ENCODE data around the gene HTD2.

DNA sequence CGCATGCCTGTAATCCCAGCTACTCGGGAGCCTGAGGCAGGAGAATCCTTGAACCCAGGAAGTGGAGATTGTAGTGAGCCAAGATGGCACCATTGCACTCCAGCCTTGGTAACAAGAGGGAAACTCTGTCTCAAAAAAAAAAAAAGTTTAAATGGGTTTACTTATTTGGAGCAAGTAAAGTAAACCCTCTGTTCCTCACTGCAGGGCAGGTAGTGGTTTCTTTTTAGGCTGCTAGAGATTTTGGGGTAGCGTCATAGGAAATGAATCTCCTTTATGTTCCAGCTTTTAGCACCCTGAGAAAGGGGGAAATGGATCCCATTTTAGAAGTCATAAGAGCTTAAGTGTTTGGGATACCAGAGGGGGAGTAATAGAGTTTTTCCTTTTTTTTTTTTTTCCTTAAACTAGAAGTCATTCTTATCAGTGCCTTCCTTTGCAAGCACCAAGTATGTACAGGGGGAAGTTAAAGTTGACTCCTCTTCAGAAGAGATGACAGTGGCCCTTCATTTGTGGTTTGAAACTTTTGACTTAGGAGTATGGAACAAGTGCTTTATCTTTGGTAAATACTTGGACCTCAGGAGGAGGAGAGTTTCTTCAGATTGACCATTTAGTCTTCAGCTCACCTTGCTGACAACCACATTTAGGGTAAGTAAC is 34.4 kb downstream of the HTD2 start:
- TF ChIP-seq POLR2A (IDR thresholded peaks at IDR 0.05), result no peak
- TF ChIP-seq CTCF (IDR thresholded peaks at IDR 0.05), result no peak

Measured in Peyer's patch (tissue), 4 donors.